Measurements from ENCODE around the gene BBS10.

DNA sequence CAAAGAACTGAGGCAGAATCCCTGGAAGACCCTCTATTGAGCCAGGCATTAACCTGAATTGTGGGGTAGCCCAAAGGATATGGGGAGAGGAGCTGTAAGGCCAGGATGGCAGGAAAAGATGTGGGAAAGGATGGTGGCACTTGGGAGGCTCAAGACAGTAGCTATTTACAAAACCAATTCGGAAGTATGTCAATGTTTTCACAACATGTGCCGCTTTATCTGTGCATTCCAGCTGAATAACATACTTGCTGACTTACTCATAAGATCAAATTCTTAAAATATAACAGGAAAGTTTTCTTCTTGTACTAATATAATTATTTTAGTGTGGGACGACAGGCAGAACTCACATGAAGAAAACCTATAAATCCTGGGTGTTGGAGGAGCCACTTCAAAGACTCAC, 10.6 kb downstream of the BBS10 start:
- TF ChIP-seq CTCF (IDR thresholded peaks at IDR 0.05 in 8 of 11, conservative IDR thresholded peaks at IDR 0.05 in 3 of 11) = no peak
- no peak for TF ChIP-seq POLR2A (IDR thresholded peaks at IDR 0.05)
- TF ChIP-seq POLR2AphosphoS5 (IDR thresholded peaks at IDR 0.05) = no peak
